Hematopoietic multipotent progenitor cell treated with erythropoietin and hydrocortisone succinate and interleukin-3 and kit ligand, for 8 days (in vitro differentiated cells): ENCODE results near the gene MYO1D.

Experiments
- DNase-seq: peaks from one replicate; pipeline ENCODE4 v3.0.0-alpha.2; 2015

Gene MYO1D

DNA sequence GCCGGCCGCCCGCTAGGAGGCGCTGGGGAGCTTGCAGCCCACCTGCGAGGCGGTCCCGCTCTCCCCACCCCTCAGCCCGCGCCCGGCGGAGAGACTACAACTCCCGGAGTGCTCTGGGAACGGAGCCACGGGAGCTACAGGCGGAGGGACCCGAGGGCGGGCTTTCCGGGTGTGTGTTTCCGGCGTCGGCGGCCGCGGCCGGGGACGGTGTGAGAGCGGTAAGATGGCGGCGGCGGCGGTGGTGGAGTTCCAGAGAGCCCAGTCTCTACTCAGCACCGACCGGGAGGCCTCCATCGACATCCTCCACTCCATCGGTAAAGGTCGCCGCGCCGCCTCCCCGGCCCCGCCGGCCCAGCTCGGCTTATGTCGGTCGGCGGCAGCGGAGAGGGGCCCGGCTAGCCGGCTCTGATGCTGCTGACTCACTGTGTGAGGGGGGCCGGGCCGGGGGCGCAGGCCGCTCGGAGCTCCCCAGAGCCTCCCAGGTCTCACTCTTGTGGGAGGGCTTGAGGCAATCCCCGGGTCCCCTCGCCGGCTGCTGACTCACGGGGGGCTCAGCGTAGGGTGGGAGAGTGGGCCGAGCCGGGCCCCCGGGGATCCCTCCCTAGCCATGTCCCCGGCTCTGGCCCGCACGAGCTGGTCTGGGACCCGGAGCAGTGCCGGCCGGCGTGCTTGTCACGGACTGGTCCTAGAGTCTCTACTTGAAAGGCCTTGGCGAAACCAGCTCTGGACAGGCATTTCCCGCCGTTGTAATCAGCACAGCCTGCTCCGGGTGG, 432.4 kb downstream of the MYO1D start, which contains the start of gene PSMD11:
TSS of gene PSMD11 (plus strand) at position 210 of the 773 bp plus-strand sequence. CDS start at position 224, 14 bp downstream.
- peak; percentile 96 for DNase-seq

DNA sequence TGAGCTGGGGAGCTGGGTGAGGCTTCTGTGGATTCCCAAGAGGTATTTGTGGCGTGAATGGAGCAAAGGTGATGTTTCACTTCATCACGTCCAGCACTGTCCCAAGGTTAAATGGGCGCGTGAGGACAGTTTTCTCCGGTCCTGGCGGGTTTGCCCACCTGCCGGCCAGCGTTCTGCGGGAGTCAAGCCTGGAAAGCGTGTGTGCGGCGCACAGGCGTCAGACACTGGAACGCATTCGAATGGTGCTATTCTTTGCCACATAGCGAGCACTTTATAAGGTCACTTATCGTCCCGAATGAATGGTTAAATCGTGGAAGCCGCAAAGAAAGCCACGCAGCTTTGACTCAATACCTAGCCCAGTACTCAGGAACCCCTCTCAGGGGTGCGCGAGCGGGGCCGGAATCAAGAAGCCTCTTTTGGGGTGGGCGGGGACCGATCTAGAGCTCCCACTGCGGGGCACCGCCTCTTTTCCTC, 433.1 kb downstream of the MYO1D start:
- DNase-seq = no peak
